Sciatic nerve (tissue), 2 donors: Measurements from ENCODE around the gene GNAT3. TPM values are rescaled to one million over a fixed set of nuclear protein-coding genes. Genes with fewer than 3 reads are reported as not detected.

Source experiments
- ATAC-seq: fragments of 200-7000 bp; cut with Tn5 transposase; one replicate; pipeline ENCODE4 v1.9.1; 2020; ENCODE audit warnings: mild to moderate bottlenecking, moderate library complexity
- DNase-seq: peaks from one replicate; pipeline ENCODE4 v3.0.0-alpha.2; 2020; ENCODE audit warnings: low spot score
- intact Hi-C: fragments of 100-400 bp; cut with DNase I; formaldehyde crosslinking; loops from one replicate; pipeline ENCODE4 v1.14.2; 2022
- total RNA-seq: library from RNA; stranded (reverse); fragmentation: NEBNext Ultra II Directional; extraction: Animal tissue kit (Norgen Biotek cat#: 25700); gene quantifications from one replicate; pipeline ENCODE4 v1.2.1, GENCODE V29; 2021
- donor health status: DM: no; HTN: no; CAD: no.
- donor health status: DM: no; HTN: no; CAD: no.

Gene GNAT3
- total RNA-seq, 1 donor from 2014 or later: not detected

DNA sequence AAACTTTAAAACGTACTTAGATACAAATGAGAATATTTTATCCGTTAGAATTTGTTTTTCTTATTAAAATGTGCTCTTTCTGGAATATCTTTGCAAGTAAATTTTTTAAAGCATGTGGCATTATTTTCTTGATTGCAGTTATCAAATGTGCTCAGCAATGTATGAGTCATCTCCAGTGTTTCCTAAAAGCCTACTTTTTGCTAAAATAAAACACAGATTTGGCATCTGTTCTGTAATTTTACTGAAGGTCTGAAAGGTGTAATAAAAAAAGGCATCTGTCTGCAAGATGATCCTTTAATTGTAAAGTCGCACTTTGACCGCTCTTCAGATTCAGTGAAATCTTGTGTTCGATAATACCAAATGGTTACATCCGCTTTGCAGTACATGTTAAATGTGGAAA is 3.4 kb downstream of the GNAT3 start:
- ATAC-seq (no peak), DNase-seq (no peak)
- intact Hi-C loops: no loop called here

DNA sequence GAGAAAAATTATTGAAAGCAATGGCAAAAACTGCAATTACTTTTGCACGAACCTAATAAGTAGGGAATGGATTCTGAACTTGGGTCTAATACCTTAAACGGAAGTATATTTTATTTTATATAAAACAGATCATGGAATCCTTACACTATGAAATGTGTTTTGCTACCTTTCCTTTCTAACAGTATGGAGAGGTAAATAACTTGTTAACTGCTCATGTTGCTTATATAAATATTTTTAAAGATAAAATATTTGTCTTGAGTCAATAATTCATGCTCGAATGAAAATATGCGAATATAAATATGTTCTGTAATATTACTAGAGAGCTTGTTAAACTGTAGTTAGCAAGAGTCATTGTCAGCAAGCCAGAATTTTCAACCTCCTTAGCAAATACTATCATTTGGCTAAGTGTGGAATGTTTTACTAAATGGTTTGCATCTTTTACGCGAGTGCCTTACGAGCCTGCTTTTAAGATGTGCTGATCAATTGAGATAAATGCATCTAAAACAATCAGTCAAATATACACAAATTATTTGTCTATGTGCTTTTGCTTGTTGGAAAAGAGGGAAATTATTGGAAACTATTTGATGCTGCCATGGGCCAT is 5.9 kb downstream of the GNAT3 start:
- DNase-seq (no peak), ATAC-seq (no peak)
- intact Hi-C loops: no loop called here

GRCh38 chr7:80500325-80500724 is 11.5 kb downstream of the GNAT3 start:
- intact Hi-C loops: no loop called here
- ATAC-seq (no peak), DNase-seq (no peak)

DNA sequence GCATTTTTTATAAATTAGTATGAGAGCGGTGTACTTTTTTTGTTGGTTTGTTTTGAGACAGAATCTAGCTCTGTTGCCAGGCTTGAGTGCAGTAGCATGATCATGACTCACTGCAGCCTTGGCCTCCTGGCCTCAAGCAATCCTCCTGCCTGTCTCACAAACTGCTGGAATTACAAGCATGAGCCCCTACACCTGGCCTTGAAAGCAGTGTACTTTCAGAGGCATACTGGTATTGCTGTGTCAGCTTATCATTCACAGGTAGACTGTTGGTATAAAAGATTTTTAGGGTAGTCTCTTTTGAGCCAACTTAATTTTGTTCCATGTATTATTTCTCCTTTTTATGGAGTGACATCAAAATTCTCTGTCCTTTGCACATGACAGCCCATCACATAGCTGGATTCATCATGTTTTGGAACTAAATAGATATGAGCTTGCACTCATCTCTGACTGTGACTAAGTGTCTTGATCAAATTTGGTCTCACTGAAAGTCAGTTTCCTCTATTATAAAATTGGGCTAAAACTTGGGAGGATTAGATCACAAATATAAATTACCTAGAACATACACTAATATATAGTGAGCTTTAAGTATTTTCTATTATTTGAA is 12.4 kb downstream of the GNAT3 start:
- intact Hi-C loops: no loop called here
- ATAC-seq (peak; percentile 83), DNase-seq (no peak)

DNA sequence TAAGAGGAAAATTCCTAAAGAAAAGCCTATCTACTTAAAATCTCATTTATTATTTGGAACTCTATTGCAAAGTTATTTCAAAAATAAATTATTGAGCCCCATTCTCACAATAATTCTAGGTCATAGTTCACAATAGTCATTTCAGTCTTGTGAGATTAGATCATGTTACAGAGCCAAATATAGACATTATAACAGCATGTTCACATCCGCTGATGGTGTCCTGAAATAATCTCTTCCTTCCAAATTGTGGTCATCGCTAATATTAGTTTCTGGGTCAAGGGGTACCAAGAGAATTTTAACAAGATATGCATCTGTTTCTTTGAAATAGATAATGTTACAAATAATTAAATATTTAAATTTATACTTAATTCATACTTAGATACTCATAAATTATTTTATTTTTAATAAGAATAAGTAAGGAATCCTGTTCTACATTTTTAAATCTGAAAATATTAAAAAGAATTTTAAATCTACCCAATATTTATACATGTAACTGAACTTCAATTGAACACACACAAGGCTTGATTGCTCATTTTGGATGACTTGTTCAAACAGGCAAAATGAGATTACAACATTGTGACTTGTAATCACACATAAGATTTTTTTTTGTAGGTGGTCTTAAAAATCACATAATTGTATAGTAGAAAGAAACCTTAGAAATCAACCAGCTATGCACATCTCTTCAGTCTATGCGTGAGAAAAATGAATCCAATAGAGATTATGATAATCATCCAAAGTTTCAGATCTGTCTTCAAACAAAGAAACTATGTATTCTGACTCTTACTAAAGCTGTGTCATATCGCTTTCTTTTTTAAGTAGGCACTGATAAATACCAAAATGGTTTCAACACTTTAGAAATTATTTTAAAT is 13.1 kb downstream of the GNAT3 start:
- no peak for DNase-seq
- no peak for ATAC-seq
- intact Hi-C loops: no loop called here

DNA sequence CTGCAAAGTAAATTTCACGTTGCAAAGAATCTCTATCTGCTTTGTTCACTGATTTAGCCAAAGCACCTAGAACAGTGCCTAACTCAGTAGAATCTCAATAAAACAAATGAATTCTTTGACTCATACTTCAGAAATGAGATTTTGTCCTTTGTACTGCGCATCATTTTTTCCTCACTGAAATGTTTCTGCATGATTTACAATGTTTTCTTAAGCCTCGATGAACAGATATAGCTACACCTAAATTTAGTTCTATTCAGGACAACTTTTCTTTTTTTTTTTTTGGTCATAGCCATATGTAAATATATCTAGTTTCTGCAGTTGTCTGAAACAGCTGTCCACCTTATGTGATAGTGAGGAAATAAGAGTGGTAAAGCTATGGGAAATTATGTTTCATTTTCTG is 15.3 kb downstream of the GNAT3 start:
- ATAC-seq (no peak), DNase-seq (no peak)
- intact Hi-C loops: no loop called here

GRCh38 chr7:80493121-80493849 is 18.6 kb downstream of the GNAT3 start:
- intact Hi-C loops: no loop called here
- ATAC-seq (no peak), DNase-seq (no peak)

DNA sequence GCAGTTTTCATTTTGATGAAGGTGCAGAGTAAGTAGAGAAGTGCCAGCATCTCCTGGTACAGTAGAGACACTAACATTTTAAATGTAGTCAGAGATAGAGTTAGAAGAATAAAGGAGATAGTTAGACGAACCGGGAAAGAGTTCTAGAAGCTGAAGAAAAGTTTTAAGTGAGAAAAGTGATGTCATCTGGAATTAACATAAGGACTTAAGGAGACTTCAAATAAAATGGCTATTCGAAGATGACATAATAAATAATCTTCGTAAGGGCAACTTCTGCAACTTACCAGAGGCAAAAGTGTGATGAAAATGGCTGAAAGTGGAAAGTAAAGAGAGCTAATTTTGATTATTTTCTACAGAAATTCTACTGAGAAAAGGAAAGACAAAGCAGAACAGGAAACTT is 20.4 kb downstream of the GNAT3 start:
- ATAC-seq (no peak), DNase-seq (no peak)
- intact Hi-C loops: no loop called here

DNA sequence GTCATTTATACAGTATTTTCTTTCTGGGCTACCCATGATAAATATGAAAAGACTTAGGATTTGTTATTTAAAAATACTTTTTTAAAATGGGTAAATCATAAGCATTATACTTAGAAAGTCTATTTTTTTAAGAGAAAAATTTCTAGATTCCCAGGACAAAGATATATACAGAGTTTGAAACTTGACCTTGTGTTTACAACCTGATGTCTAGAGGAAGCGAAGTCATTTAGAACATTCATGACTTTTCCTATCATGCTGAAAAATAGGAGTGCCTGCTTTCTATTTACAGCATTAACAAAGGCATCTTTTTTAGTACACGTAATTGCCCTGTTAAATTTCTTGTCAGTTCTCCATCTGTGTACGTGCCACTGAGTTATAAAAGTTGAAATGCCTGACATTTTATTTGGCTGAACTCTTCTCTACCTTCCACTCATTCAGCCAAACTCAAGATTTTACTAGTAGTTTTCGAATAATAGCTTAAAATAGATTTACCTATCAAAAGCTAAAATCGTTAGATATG is 23.0 kb downstream of the GNAT3 start:
- intact Hi-C loops: no loop called here

GRCh38 chr7:80488406-80488805 is 23.5 kb downstream of the GNAT3 start:
- DNase-seq (no peak), ATAC-seq (no peak)
- intact Hi-C loops: no loop called here

More for the DNA sequence above, 23.0 kb downstream of the GNAT3 start:
- DNase-seq (no peak), ATAC-seq (no peak)

- ATAC-seq: no peak
- intact Hi-C loops: no loop called here
- no peak for DNase-seq
These were observed 26.1 kb downstream of the GNAT3 start for GRCh38 chr7:80485721-80486120.

GRCh38 chr7:80482950-80483349 is 28.9 kb downstream of the GNAT3 start:
- intact Hi-C loops: no loop called here
- DNase-seq: no peak
- ATAC-seq: no peak

GRCh38 chr7:80481196-80481884 is 30.5 kb downstream of the GNAT3 start:
- intact Hi-C loops: no loop called here
- no peak for ATAC-seq
- DNase-seq: no peak

DNA sequence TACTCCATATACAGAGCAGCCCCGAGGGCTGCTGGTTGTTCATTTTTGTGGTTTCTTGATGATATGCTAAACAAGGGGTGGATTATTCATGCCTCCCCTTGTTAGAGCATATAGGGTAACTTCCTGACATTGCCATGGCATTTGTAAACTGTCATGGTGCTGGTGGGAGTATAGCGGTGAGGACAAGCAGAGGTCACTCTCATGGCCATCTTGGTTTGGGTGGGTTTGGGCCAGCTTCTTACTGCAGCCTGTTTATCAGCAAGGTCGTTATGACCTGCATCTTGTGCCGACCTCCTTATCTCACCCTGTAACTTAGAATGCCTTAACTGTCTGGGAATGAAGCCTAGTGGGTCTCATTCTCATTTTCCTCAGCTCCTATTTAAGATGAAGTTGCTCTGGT is 31.3 kb downstream of the GNAT3 start:
- no peak for ATAC-seq
- DNase-seq: no peak
- intact Hi-C loops: no loop called here

DNA sequence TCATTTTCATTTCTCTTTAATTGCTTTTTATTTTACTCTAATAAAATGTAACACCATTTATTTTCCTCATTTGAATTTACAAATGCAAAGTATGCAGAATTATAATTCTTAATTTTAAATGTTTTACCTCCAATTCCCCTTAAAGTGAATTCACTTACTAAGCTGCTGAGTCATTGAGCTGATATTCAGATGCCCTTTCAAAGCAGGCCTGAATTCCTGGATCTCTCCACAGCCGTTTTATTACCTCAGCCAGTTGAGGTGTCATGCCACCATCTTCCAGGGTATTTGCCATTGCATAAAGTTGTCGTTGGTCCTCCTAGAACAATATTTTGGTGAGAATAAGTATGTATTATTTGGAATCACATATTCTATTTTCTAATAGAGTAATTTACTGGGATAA is 33.2 kb downstream of the GNAT3 start:
- ATAC-seq (no peak), DNase-seq (no peak)
- intact Hi-C loops: no loop called here

GRCh38 chr7:80476035-80476434 is 35.8 kb downstream of the GNAT3 start:
- DNase-seq (no peak), ATAC-seq (no peak)
- intact Hi-C loops: no loop called here

DNA sequence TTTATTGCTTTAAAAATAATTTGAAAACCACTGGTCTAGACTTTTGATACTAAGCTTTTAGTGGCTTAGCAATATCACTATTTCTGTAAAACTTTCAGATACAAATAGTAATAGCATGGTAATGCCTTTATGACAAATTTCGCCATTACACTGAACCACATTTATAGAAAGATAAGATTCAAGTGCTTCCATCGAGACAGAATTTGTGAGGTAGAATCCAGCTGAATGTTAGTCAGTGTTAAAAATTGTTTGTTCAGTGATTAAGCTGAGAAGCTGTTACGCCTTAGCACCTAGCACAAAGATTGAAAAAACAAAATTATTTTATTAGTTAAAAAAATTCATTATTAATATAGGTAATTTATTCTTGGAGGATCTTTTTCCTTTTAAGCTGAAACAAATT is 36.5 kb downstream of the GNAT3 start:
- DNase-seq (no peak), ATAC-seq (no peak)
- intact Hi-C loops: no loop called here

DNA sequence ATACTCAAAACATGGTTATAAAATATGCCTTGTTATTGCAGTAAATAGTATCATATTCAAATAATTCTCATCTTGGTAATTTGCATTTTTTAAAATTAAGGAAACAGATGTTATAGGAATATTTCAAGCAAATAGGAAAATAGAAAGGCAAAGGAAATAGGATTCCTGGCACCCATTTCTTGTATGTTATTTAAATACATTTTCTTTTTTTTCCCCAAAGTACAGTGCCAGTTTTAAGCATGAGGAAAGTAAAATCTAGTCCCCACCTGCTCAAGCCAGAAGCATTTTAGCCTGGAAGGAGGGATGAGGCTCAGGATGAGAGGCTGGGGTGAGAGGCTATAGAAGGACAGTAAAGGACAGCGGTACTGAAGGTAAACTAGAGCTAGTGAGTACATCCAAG is 38.1 kb downstream of the GNAT3 start:
- intact Hi-C loops: no loop called here
- DNase-seq (no peak), ATAC-seq (no peak)
